ENCODE results near the gene KPNA3. TPM values are rescaled to one million over a fixed set of nuclear protein-coding genes. Genes with fewer than 3 reads are reported as not detected.

Gene KPNA3
- total RNA-seq, 2 donors from 2014 or later: 28.9 to 31.3 TPM

DNA sequence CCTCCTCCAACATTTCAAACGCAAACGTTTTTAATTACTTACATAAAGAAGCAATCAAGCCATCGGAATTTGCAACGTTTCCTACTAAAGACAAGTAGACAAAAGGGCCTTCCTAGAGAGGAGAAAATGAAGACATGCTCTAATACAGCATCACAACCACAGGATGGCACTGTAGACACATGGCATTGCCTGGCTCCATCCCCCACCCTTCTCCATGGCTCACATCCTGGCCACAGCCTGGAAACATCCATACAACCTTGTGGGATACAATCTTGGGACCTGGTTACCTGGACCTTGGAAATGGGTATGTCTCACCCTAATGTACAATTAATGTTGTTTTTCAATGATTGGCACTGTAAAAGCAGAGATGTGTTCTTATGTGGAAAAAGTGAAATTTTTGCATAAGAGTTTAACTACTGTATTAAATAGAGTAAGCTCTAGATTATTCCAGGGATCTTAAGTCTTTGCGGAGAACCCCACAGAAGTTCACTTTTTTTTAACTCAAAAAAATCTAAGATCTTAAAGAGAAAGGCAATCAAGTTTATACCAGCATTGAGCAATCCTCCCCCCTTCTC is 122.7 kb downstream of the KPNA3 start:
- DNase-seq: peak; percentile 40
- no peak overlapping the region for H3K27ac ChIP-seq
- H3K9me3 ChIP-seq: no peaks in the 10 kb centered on the region
- TF ChIP-seq, protein P1, sequence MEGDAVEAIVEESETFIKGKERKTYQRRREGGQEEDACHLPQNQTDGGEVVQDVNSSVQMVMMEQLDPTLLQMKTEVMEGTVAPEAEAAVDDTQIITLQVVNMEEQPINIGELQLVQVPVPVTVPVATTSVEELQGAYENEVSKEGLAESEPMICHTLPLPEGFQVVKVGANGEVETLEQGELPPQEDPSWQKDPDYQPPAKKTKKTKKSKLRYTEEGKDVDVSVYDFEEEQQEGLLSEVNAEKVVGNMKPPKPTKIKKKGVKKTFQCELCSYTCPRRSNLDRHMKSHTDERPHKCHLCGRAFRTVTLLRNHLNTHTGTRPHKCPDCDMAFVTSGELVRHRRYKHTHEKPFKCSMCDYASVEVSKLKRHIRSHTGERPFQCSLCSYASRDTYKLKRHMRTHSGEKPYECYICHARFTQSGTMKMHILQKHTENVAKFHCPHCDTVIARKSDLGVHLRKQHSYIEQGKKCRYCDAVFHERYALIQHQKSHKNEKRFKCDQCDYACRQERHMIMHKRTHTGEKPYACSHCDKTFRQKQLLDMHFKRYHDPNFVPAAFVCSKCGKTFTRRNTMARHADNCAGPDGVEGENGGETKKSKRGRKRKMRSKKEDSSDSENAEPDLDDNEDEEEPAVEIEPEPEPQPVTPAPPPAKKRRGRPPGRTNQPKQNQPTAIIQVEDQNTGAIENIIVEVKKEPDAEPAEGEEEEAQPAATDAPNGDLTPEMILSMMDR (IDR thresholded peaks at IDR 0.05): peak; percentile 63
- no peak overlapping the region for H3K9ac ChIP-seq (ENCODE audit: low read depth in 2 of 2, low read length in 2 of 2)
- intact Hi-C loops (cut with DNase I): loop anchor here (5.0 kb wide), 1 partner anchor 177 kb away; no protein-coding TSS in a partner anchor
- H3K4me3 ChIP-seq: no peak overlapping the region
- no peaks in the 10 kb centered on the region for H3K36me3 ChIP-seq
- no peaks in the 10 kb centered on the region for H3K27me3 ChIP-seq
- H3K4me1 ChIP-seq: no peaks in the 10 kb centered on the region

DNA sequence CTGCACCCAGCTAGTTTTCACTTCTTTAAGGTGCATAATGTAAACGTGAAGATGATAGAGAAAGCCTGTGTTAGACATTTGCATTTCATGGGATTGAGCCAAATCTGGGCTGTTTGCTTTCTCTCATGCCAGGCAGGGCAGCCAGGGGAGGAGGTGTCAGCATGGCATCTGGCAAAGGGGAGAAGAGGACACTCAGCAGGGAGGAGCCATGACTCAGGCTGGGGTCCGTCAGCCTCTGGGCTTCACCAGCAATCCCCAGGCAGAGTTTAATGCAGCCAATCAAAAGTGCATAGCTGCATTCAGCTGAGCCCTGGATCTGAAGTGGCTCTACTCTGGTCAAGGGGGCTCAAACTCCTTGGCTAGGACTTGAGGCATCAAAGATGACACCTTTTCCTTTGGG is 124.7 kb downstream of the KPNA3 start:
- Histone ChIP-seq H3K36me3 (no peaks in the 10 kb centered on the region), H3K27me3 (no peaks in the 10 kb centered on the region), H3K27ac (no peak overlapping the region), H3K4me1 (no peaks in the 10 kb centered on the region), H3K9me3 (no peaks in the 10 kb centered on the region), H3K9ac (ENCODE audit: low read depth in 2 of 2, low read length in 2 of 2) (no peak overlapping the region), H3K4me3 (no peak overlapping the region)
- TF ChIP-seq, protein P1 (IDR thresholded peaks at IDR 0.05): no peak
- intact Hi-C loops (cut with DNase I): loop anchor here (5.0 kb wide), 1 partner anchor 180 kb away; no protein-coding TSS in a partner anchor
- DNase-seq: no peak

DNA sequence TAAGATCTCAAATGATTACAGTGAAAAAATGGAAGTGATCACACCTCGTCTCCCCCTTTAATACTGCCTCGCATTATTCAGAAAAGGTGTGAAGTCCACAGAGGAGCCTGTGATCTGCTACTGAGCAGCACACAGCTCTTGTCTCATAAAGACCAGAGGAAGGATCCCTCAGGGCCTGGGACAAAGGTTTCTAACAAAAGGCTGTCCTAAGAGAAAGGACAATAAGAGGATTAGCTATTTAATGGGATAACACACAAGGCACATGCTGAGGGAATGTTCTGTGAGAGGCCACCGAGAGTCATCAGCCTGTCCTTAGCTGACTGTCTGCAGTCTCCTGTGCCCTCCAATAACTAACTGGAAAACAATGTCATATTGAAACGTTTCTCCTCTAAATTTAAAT is 127.9 kb downstream of the KPNA3 start:
- Histone ChIP-seq H3K9ac (ENCODE audit: low read depth in 2 of 2, low read length in 2 of 2) (no peak overlapping the region), H3K27ac (no peak overlapping the region), H3K4me3 (no peak overlapping the region), H3K36me3 (no peaks in the 10 kb centered on the region), H3K4me1 (no peaks in the 10 kb centered on the region), H3K27me3 (no peaks in the 10 kb centered on the region), H3K9me3 (no peaks in the 10 kb centered on the region)
- DNase-seq: no peak
- TF ChIP-seq, protein P1 (IDR thresholded peaks at IDR 0.05): no peak
- intact Hi-C loops (cut with DNase I): loop anchor here (5.0 kb wide), 1 partner anchor 183 kb away; no protein-coding TSS in a partner anchor

DNA sequence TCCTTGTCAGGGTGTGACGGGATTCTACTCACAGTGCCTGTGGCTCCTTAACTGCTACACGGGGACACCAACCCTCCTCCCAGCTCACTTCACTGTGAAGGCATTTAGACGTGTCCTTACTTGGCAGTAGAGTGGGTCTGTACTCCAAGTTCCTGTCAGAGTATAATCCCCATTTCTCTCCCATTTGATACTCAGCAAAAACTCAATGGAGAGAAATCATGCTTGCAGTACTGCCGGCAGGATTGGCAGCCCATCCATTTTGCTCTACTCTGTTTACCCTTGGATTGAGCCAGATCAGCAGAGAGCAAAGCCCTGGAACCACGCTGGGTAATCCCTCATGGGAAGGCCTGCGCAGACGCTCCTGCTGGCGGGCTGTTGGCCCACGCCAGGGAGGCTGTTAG is 135.2 kb downstream of the KPNA3 start:
- H3K27ac ChIP-seq: no peak overlapping the region
- no peaks in the 10 kb centered on the region for H3K9me3 ChIP-seq
- H3K4me3 ChIP-seq: no peak overlapping the region
- TF ChIP-seq, protein P1 (IDR thresholded peaks at IDR 0.05): no peak
- intact Hi-C loops (cut with DNase I): no loop called here
- no peaks in the 10 kb centered on the region for H3K27me3 ChIP-seq
- no peak for DNase-seq
- H3K4me1 ChIP-seq: no peaks in the 10 kb centered on the region
- no peak overlapping the region for H3K9ac ChIP-seq (ENCODE audit: low read depth in 2 of 2, low read length in 2 of 2)
- no peaks in the 10 kb centered on the region for H3K36me3 ChIP-seq

DNA sequence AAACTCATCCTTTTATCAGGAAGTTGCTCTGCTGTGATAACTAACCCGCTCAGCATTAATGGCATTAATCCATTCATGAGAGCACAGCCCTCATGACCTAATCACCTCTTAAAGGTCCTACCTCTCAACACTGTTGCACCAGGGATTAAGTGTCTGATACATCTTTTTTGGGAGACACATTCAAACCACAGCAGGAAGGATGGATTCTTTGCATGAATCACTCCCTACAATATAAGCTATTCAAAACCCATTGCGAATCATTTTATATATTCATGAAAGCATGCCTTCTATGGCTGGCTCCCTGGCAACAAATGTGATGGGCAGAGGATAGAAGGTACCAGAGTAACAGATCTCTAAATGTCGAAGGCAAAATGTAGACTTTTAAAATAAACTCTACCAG is 136.6 kb downstream of the KPNA3 start:
- Histone ChIP-seq H3K9ac (ENCODE audit: low read depth in 2 of 2, low read length in 2 of 2) (no peak overlapping the region), H3K4me1 (no peaks in the 10 kb centered on the region), H3K4me3 (no peak overlapping the region), H3K36me3 (no peaks in the 10 kb centered on the region), H3K9me3 (no peaks in the 10 kb centered on the region), H3K27me3 (no peaks in the 10 kb centered on the region), H3K27ac (no peak overlapping the region)
- intact Hi-C loops (cut with DNase I): no loop called here
- no peak for DNase-seq
- TF ChIP-seq, protein P1 (IDR thresholded peaks at IDR 0.05): no peak
